LNCAP (cell line): ENCODE data around the gene COL25A1.

ENCODE experiments used
- TF ChIP-seq, protein P1 (sequence below): fragments of 450-650 bp; IDR thresholded peaks from 2 replicates; pipeline ENCODE4 v1.5.1; 2017; ENCODE audit warnings: mild to moderate bottlenecking

COL25A1 gene

GRCh38 chr4:109301651-109302360, 652 bp downstream of the COL25A1 start:
- TF ChIP-seq, protein P1, sequence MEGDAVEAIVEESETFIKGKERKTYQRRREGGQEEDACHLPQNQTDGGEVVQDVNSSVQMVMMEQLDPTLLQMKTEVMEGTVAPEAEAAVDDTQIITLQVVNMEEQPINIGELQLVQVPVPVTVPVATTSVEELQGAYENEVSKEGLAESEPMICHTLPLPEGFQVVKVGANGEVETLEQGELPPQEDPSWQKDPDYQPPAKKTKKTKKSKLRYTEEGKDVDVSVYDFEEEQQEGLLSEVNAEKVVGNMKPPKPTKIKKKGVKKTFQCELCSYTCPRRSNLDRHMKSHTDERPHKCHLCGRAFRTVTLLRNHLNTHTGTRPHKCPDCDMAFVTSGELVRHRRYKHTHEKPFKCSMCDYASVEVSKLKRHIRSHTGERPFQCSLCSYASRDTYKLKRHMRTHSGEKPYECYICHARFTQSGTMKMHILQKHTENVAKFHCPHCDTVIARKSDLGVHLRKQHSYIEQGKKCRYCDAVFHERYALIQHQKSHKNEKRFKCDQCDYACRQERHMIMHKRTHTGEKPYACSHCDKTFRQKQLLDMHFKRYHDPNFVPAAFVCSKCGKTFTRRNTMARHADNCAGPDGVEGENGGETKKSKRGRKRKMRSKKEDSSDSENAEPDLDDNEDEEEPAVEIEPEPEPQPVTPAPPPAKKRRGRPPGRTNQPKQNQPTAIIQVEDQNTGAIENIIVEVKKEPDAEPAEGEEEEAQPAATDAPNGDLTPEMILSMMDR: no peak

- TF ChIP-seq, protein P1: peak; percentile 75
Measured at GRCh38 chr4:109298279-109299010, 4.0 kb downstream of the COL25A1 start.

DNA sequence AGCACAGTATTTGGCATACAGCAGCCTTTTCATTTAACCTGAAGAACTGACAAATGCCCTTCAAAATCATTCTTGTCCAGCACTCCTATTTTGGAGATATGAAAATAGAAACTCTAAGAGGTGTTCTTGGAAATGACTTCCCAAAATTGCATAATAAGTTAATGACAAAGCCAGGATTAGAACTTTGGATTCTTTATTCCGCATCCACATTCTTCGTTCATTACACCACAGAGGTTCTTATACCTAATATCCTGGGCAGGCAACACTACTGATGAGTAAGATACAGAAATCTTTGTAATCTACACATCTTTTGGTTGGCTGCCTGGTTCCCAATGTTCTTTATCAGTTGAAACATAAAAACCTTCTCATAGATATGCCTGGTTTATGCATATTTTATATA, 5.9 kb downstream of the COL25A1 start:
- TF ChIP-seq, protein P1: no peak

DNA sequence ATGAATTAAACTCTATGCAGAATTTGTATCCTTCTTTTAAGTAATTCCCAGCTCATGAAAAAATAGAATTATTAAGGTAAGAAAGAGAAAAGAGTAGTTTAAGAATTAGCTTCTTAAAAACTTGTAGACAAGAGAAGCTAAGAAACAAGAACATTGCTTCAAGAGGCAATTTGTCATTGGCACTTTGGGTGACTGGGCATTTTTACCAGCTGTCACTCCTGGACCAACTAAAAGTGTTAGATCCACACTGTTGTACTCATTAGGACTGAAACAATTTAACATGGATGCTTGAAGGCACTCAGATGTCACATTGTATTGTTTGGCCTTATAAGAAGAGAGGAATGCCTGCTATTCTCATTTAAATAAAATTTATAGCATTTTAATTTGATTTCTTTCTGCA, 7.4 kb downstream of the COL25A1 start:
- TF ChIP-seq, protein P1: no peak

GRCh38 chr4:109294468-109295020, 7.9 kb downstream of the COL25A1 start:
- TF ChIP-seq, protein P1: no peak

DNA sequence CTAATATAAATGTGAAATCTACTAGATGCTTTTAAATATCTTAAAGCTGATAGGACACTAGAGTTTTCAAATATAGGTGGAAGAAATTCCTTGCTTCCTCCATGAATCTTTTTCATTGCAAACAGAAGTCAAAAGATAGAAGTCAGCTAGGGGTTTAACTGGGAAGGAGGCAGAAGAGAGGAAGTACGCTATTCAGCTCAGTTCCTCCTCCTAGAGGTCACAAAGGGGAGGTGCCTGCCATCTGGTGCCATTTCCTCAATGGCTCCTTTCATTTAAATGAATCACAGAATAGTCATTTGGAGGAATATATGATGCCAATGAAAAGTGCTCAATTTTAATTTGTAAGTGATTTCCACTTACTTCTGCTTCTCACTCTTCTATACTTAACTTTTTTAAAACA, 8.5 kb downstream of the COL25A1 start:
- TF ChIP-seq, protein P1: peak; percentile 49

DNA sequence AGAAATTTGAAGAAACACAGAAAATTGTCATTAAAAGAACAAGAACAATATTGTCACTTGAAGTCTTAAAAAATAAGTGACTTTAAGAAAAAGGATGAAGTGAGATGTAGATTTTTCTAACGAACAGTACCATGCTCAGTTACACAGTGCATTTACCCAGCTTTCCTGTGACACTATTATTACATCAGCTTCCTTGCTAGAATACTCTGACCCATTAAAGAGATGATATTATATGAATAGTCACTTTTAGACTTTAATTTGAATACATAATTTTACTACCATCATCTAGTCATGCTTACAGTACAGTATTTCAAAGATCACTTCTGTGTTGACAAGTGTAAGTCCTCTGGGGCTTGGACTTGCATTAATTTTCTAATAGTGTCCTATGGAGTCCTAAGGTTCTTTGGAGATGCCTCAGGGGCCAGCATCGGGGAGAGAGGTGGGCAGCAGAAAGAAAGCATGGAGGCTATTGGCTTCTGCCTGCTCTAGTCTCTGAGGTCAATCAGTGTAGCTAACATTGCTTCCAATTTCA, 10.7 kb downstream of the COL25A1 start:
- TF ChIP-seq, protein P1: no peak
